Heart right ventricle (tissue), 16 donors: ENCODE results near the gene DIS3L2. TPM values are rescaled to one million over a fixed set of nuclear protein-coding genes. Genes with fewer than 3 reads are reported as not detected.
"Not testable (repeated sequence)": the region's sequence is repeated elsewhere in the genome, so short reads cannot be mapped to it uniquely, and the experiment has no call there.

ENCODE experiments used
- ATAC-seq, 8 donors: fragments of 200-7000 bp; cut with Tn5 transposase; one replicate each; pipeline ENCODE4 v1.9.1; 2020; ENCODE audit warnings: mild to moderate bottlenecking in 8 of 8, moderate library complexity in 8 of 8, moderate number of reproducible peaks in 1 of 8
- DNase-seq, 2 donors: peaks; one replicate each; pipeline ENCODE4 v3.0.0-alpha.2; 2020
- H3K27ac ChIP-seq, 10 donors: fragments of 200-600 bp; sonication (generic) in 2 of 10; one replicate each; pipeline versions ENCODE4 v1.5.0 to v1.8.0; 2020 to 2022; ENCODE audit warnings: mild to moderate bottlenecking in 3 of 10
- H3K27me3 ChIP-seq, 7 donors: fragments of 200-600 bp; one replicate each; pipeline ENCODE4 v1.8.0; 2021 to 2022; ENCODE audit warnings: mild to moderate bottlenecking in 2 of 7
- H3K36me3 ChIP-seq, 9 donors: fragments of 200-600 bp; sonication (generic) in 1 of 9; one replicate each; pipeline versions ENCODE4 v1.5.0 to v1.8.0; 2020 to 2022; ENCODE audit warnings: mild to moderate bottlenecking in 2 of 9
- H3K4me1 ChIP-seq, 9 donors: fragments of 200-600 bp; sonication (generic) in 1 of 9; one replicate each; pipeline versions ENCODE4 v1.5.0 to v1.8.0; 2020 to 2022; ENCODE audit warnings: mild to moderate bottlenecking in 4 of 9
- H3K4me3 ChIP-seq, 10 donors: fragments of 200-600 bp; sonication (generic) in 2 of 10; one replicate each; pipeline versions ENCODE4 v1.5.0 to v1.8.0; 2020 to 2022; ENCODE audit warnings: mild to moderate bottlenecking in 7 of 10, moderate library complexity in 2 of 10
- H3K9me3 ChIP-seq, 11 donors: fragments of 200-600 bp in 10 of 11; sonication (generic) in 2 of 11; one replicate each; pipeline versions ENCODE4 v1.5.0 to v1.8.0; 2013 to 2022; ENCODE audit warnings: mild to moderate bottlenecking in 2 of 11, control low read depth in 1 of 11, moderate library complexity in 1 of 11
- WGBS, 2 donors: extraction: QIAGEN DNeasy Blood & Tissue Kit; methylation state at CpG; one replicate each; pipeline ENCODE4 v1.1.7; 2013; ENCODE audit warnings: inconsistent platforms in 1 of 2; 5-methylcytosine and 5-hydroxymethylcytosine counted together
- intact Hi-C, 10 donors: fragments of 100-400 bp; cut with DNase I; formaldehyde crosslinking; loops; one replicate each; pipeline versions ENCODE4 v1.11.1 to v1.14.2; 2022
- polyA plus RNA-seq, 2 donors: library from polyadenylated mRNA; stranded (reverse); fragments of 200-250 nt; gene quantifications; one replicate each; pipeline ENCODE4 v1.2.3, GENCODE V29; 2013
- total RNA-seq, 10 donors: library from RNA; stranded (reverse); fragmentation: NEBNext Ultra II Directional in 3 of 10; extraction: Animal tissue kit (Norgen Biotek cat#: 25700) in 3 of 10; gene quantifications; one replicate each; pipeline versions ENCODE4 v1.2.1 to v1.2.4, GENCODE V29; 2021 to 2023
- TF ChIP-seq, protein P1 (sequence below), 9 donors: fragments of 200-600 bp; sonication (generic) in 2 of 9; IDR thresholded peaks; one replicate each; pipeline versions ENCODE4 v1.5.0 to v1.8.0; 2021 to 2022; ENCODE audit warnings: antibody characterized with exemption in 9 of 9, mild to moderate bottlenecking in 5 of 9, moderate library complexity in 1 of 9
- donor health status: Arrhythmogenic right ventricular cardiomyopathy.
- donor health status: ischemic (EF 13 %, LVEDD 7.1; RV severe dilation, severe dysfunction).
- donor health status: healthy with polysubstance abuse.
- donor health status: DM: no; HTN: yes; CAD: no.
- donor health status: DM: no; HTN: no; CAD: no.
- donor health status: ischemic (EF 25% LVEDD 6.9; RV normal size, moderate dysfunction).
- donor health status: ischemic (EF 25% LVEDD 5.7; RV mildly dilated, moderate dysfunction).
- donor health status: healthy.
- donor health status: DM: yes; HTN: yes; CAD: no.
- donor health status: Ischemic cardiomyopathy.
- donor health status: ischemic (EF 35%, LVEDD 5.7; RV mildly dilated, moderate dysfunction).
- donor health status: nonischemic (EF 11% LVEDD 7.7; RV severe dilation, severe dysfunction).
- donor health status: DM: yes; HTN: yes; CAD: no.
- donor health status: PGD.
- donor health status: ischemic (EF 29% LVEDD 5.4; RV normal size, mild dysfunction).
- donor health status: nonischemic (EF 23%, LVEDD 6.1; RV moderate dilation, normal function).

The DIS3L2 gene
- total and polyA plus RNA-seq, 12 donors, result 9.5 to 24.5 (median 18.5) TPM

- Histone ChIP-seq H3K27ac (no peak overlapping the region), H3K27me3 (no peaks in the 10 kb centered on the region), H3K4me1 (peaks cover 0 to 11% (median 3%) of the 10 kb centered on the region in 9 donors), H3K4me3 (no peak overlapping the region), H3K36me3 (peaks cover 0 to 11% (median 0%) of the 10 kb centered on the region in 9 donors), H3K9me3 (no peaks in the 10 kb centered on the region)
- TF ChIP-seq, protein P1, sequence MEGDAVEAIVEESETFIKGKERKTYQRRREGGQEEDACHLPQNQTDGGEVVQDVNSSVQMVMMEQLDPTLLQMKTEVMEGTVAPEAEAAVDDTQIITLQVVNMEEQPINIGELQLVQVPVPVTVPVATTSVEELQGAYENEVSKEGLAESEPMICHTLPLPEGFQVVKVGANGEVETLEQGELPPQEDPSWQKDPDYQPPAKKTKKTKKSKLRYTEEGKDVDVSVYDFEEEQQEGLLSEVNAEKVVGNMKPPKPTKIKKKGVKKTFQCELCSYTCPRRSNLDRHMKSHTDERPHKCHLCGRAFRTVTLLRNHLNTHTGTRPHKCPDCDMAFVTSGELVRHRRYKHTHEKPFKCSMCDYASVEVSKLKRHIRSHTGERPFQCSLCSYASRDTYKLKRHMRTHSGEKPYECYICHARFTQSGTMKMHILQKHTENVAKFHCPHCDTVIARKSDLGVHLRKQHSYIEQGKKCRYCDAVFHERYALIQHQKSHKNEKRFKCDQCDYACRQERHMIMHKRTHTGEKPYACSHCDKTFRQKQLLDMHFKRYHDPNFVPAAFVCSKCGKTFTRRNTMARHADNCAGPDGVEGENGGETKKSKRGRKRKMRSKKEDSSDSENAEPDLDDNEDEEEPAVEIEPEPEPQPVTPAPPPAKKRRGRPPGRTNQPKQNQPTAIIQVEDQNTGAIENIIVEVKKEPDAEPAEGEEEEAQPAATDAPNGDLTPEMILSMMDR (IDR thresholded peaks at IDR 0.05), result no peak
- intact Hi-C loops, result loop anchor here in 1 of 10 donors (10.0 kb wide), 1 partner anchor 104 kb away; no protein-coding TSS in a partner anchor
- ATAC-seq (no peak), DNase-seq (no peak)
- 89 to 90% methylated on average over 15 of the region's 17 CpGs for WGBS, 2 donors
These were observed 368.8 kb downstream of the DIS3L2 start for GRCh38 chr2:232330068-232330999.

DNA sequence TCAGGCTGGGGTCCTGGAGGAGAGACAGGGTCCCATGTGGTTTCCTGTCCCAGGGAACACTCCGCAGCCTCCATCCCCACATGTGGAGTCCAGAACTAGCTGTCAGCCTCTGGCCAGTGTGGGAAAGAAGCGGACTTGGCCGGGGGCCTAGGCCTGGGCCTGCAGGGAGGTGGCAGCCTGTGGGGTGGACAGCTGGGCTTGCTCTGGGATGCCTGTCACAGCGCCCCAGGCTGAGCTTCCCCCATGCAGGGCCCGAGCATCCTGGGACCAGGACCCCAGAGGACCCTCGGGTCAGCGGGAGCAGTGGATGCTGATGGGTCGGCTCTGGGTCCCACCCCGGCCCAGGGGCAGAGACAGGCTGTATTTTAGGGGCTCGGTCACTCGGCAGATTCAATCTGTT, 369.5 kb downstream of the DIS3L2 start:
- H3K4me1 ChIP-seq, H3K27me3 ChIP-seq, H3K9me3 ChIP-seq, H3K4me3 ChIP-seq, H3K27ac ChIP-seq: not testable (repeated sequence)
- 66 to 69% methylated on average over 11 of the region's 11 CpGs for WGBS, 2 donors
- intact Hi-C loops, result loop anchor here in 1 of 10 donors (10.0 kb wide), 1 partner anchor 104 kb away; no protein-coding TSS in a partner anchor
- ATAC-seq (peak; percentile 39 to 75 (median 46)), DNase-seq (peak; percentile 70 to 78)
- H3K36me3 ChIP-seq, result peaks cover 0 to 18% (median 0%) of the 10 kb centered on the region in 9 donors

DNA sequence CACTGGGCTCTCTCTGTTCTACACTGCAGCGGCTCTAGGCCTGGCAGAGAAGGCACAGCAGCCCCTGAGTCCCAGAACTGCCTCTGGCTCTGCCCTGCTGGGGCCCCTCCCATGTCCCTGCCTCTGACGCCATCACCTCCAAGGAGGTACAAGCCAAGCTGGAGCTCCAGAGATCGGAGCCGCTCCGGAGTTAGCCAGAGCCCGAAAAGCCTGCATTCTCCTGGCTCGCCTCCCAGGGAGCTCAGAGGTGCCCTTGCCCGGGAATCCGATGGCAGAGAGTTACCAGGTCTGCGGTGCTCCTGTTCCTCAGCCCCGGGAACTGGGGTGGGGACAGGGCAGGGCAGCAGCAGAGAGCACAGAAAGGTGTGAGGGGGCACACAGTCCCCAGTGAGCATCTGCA, 370.1 kb downstream of the DIS3L2 start:
- 42 to 61% methylated on average over 10 to 11 of the region's 11 CpGs for WGBS, 2 donors
- ATAC-seq (peak; percentile 13 to 78 (median 58)), DNase-seq (peak in 1 of 2 donors; percentile 65)
- intact Hi-C loops, result loop anchor here in 1 of 10 donors (10.0 kb wide), 1 partner anchor 103 kb away; no protein-coding TSS in a partner anchor
- H3K27me3 ChIP-seq, H3K4me3 ChIP-seq, H3K27ac ChIP-seq, H3K4me1 ChIP-seq, H3K9me3 ChIP-seq: not testable (repeated sequence)
- H3K36me3 ChIP-seq, result peaks cover 0 to 23% (median 0%) of the 10 kb centered on the region in 9 donors

DNA sequence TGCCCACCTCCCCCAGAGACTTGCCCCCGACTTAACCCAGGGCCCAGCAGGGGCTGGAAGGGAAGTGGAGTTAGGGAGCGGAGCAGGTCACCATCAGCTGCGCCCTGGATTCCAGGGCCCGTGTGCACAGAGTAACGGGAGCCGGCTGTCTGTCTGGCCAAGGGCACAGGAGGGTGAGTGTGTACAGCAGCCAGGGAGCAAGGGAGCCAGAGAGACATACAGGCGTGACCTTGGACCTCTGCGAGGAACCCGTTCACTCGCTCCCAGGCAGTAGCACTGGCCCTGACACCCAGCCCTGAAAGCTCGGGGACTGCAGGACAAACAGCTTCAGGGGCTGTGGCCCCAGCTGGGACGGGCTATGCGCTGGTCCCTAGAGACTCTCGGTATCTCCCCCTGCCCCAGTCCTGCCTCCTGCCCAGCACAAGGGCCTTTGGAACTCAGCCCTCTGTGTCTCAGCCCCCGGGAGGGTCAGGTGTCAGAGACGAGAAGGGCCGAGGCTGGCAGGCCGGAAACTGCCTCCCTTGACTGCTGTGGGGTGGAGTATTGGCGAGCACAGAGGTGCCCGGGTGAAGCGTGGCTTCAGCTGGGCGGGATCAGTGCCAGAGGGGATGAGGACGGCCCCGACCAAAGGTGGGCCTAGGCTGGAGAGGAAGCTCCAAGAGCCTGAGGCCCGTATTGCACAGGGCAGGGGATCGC, 370.9 kb downstream of the DIS3L2 start:
- intact Hi-C loops, result loop anchor here in 1 of 10 donors (10.0 kb wide), 1 partner anchor 102 kb away; no protein-coding TSS in a partner anchor
- H3K9me3 ChIP-seq, H3K27me3 ChIP-seq, H3K4me1 ChIP-seq, H3K4me3 ChIP-seq, DNase-seq, H3K27ac ChIP-seq: not testable (repeated sequence)
- 85 to 87% methylated on average over 20 to 24 of the region's 26 CpGs for WGBS, 2 donors
- ATAC-seq, result peak in 2 of 8 donors; percentile 35
- H3K36me3 ChIP-seq, result peaks cover 0 to 27% (median 0%) of the 10 kb centered on the region in 9 donors

DNA sequence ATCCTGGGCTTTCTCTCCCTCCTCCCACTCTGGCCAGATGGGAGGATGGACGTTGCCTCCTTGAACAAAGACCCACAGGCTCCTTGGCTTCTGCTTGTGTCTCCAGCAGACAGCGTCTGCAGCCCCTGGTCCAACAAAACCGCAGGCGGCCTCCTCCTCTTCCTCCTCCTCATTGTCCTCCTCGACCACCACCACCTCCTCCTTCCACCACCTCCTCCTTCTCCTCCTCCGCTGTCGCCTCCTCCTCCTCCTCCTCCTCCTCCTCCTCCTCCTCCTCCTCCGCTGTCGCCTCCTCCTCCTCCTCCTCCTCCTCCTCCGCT, 371.4 kb downstream of the DIS3L2 start:
- TF ChIP-seq, protein P1 (IDR thresholded peaks at IDR 0.05), result no peak
- no peak for ATAC-seq
- 85 to 88% methylated on average over 4 to 8 of the region's 10 CpGs for WGBS, 2 donors
- Histone ChIP-seq H3K9me3 (no peaks in the 10 kb centered on the region), H3K36me3 (peaks cover 0 to 27% (median 0%) of the 10 kb centered on the region in 9 donors), H3K27me3 (no peaks in the 10 kb centered on the region), H3K4me3 (no peak overlapping the region), H3K4me1 (peaks cover 0 to 6% (median 0%) of the 10 kb centered on the region in 9 donors), H3K27ac (no peak overlapping the region)
- DNase-seq, result no peak
- intact Hi-C loops, result loop anchor here in 1 of 10 donors (10.0 kb wide), 1 partner anchor 102 kb away; no protein-coding TSS in a partner anchor
